DMS 273 treated with DMSO at 0.1 percent for 48 hours (cell line): ENCODE data around the gene ATOH1.
A peak's percentile ranks its signal among the peaks of the same experiment; 100 is the strongest.

Source experiments
- DNase-seq: peaks from one replicate; lab custom pipeline; 2025; lab: John Stamatoyannopoulos, UW

ATOH1 gene

GRCh38 chr4:93828332-93828994 lies at the start of gene ATOH1:
ATOH1 (plus strand) TSS chr4:93828753; CDS start chr4:93828927, 174 bp downstream.
- no peak for DNase-seq

GRCh38 chr4:93779228-93779627 lies 49.3 kb upstream of the ATOH1 start:
- DNase-seq: no peak

- no peak for DNase-seq
Observed at GRCh38 chr4:93780080-93780479, 48.5 kb upstream of the ATOH1 start.

- DNase-seq: no peak
Observed at GRCh38 chr4:93781198-93781597, 47.4 kb upstream of the ATOH1 start.

GRCh38 chr4:93786149-93786548 lies 42.4 kb upstream of the ATOH1 start:
- no peak for DNase-seq

- DNase-seq: peak; percentile 2
Observed at GRCh38 chr4:93788712-93789111, 39.8 kb upstream of the ATOH1 start.

- DNase-seq: peak; percentile 25
Observed at GRCh38 chr4:93791570-93792195, 36.9 kb upstream of the ATOH1 start.

GRCh38 chr4:93802045-93802444 lies 26.5 kb upstream of the ATOH1 start:
- DNase-seq: no peak

GRCh38 chr4:93809773-93810172 lies 18.8 kb upstream of the ATOH1 start:
- DNase-seq: no peak

GRCh38 chr4:93810340-93810992 lies 18.1 kb upstream of the ATOH1 start:
- DNase-seq: no peak

- DNase-seq: no peak
Observed at GRCh38 chr4:93813092-93813491, 15.5 kb upstream of the ATOH1 start.

GRCh38 chr4:93814141-93814540 lies 14.4 kb upstream of the ATOH1 start:
- no peak for DNase-seq

GRCh38 chr4:93814722-93815121 lies 13.8 kb upstream of the ATOH1 start:
- no peak for DNase-seq

GRCh38 chr4:93825551-93826216 lies 2.9 kb upstream of the ATOH1 start:
- DNase-seq: no peak

GRCh38 chr4:93827272-93827947 lies 1.1 kb upstream of the ATOH1 start:
- DNase-seq: no peak

GRCh38 chr4:93828995-93829819 lies 654 bp downstream of the ATOH1 start:
- DNase-seq: no peak

- DNase-seq: no peak
Observed at GRCh38 chr4:93829820-93830687, 1.5 kb downstream of the ATOH1 start.

GRCh38 chr4:93831716-93832496 lies 3.4 kb downstream of the ATOH1 start:
- DNase-seq: no peak

GRCh38 chr4:93834249-93835066 lies 5.9 kb downstream of the ATOH1 start:
- no peak for DNase-seq
